Measurements from ENCODE around the gene HEXIM2.

DNA sequence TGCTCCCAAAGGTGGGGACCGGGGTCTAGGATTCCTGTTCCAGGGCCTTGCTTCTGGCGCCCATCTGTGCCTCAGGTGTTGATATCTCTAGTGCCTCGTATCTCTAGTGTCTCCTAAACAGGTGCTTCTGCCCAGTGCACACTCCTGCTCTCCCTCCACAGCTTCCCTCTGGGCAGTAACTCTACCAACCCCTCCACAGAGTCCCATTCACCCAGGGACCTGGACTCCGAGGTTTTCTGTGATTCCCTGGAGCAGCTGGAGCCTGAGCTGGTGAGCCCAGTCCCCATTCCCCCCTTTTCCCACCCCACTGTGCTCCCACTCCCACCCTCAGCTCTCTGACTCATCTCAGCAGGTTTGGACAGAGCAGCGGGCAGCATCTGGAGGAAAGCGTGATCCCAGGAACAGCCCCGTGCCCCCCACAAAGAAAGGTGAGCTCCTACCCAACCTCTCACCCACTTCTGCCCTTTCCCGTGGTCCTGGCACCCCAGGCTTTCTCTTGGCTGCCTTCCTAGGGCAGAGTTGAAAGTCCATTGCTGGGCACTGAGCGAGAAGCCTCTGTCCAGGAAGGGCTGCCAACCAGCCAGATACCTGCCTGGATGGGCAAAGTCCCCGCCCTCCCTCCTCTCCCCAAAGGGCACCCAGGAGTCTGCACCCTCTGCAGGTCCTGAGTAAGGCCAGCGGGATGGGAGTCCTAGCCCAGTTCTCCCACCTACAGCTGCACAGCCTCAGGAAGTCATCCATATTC lies 23.9 kb upstream of the HEXIM2 start:
- TF ChIP-seq ZSCAN29 (CRISPR knock-in tag; conservative IDR thresholded peaks at IDR 0.05) (no peak), ZFP37 (CRISPR knock-in tag; IDR thresholded peaks at IDR 0.05; ENCODE audit: borderline replicate concordance) (no peak), MXI1 (IDR thresholded peaks at IDR 0.05; ENCODE audit: borderline replicate concordance, low read depth, low read length) (no peak), FOXP1 (IDR thresholded peaks at IDR 0.05) (no peak), FOXP1 (CRISPR knock-in tag; IDR thresholded peaks at IDR 0.05) (no peak), MLLT10 (CRISPR knock-in tag; IDR thresholded peaks at IDR 0.05) (no peak), GTF2F1 (IDR thresholded peaks at IDR 0.05; ENCODE audit: low read length) (no peak), EP300 (IDR thresholded peaks at IDR 0.05; ENCODE audit: low read depth in 2 of 2, low read length in 2 of 2) (no peak), EP300 (CRISPR knock-in tag; IDR thresholded peaks at IDR 0.05; ENCODE audit: borderline replicate concordance) (no peak), GABPA (IDR thresholded peaks at IDR 0.05; ENCODE audit: low read depth, low read length) (no peak), GABPA (CRISPR knock-in tag; IDR thresholded peaks at IDR 0.05; ENCODE audit: low read depth) (no peak), SKI (IDR thresholded peaks at IDR 0.05; ENCODE audit: partially characterized antibody) (no peak), JUND (CRISPR knock-in tag; IDR thresholded peaks at IDR 0.05) (no peak), ZBTB20 (CRISPR knock-in tag; IDR thresholded peaks at IDR 0.05; ENCODE audit: borderline replicate concordance, low read depth) (no peak), ZNF788 (CRISPR knock-in tag; IDR thresholded peaks at IDR 0.05; ENCODE audit: borderline replicate concordance) (no peak)
